HG03565 (cell line): Measurements from ENCODE around the gene BCL11B.

Source experiments
- ATAC-seq: cut with Tn5 transposase; IDR thresholded peaks from one replicate; pipeline ENCODE4 v1.9.1; 2021; ENCODE audit warnings: mild to moderate bottlenecking, moderate library complexity; ENCODE audit not compliant: unreplicated experiment

The BCL11B gene

GRCh38 chr14:99123208-99123870 is 148.7 kb downstream of the BCL11B start:
- ATAC-seq: no peak

DNA sequence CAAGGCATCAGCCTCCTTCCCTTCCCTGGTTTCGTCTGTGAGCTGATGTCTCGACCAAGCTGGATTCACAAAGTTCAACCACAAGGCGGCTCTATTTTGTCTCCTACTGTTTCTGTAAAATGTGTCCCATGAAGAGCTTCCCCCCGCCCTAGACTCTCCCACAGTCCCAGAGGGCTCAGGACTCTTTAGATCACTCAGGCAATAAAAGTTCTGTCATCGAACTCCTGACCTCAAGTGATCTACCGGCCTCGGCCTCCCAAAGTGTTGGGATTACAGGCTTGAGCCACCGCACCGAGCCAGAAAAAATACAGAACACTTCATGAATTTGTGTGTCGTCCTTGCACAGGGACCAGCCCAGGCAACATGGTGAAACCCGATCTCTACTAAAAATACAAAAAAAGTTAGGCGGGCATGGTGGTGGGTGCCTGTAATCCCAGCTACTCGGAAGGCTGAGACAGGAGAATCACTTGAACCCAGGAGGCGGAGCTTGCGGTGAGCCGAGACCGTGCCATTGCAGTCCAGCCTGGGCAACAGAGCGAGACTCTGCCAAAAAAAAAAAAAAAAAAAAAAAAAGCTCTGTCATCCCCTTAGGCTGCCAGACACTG is 149.4 kb downstream of the BCL11B start:
- ATAC-seq: no peak

- ATAC-seq: no peak
Measured at GRCh38 chr14:99121319-99121875, 150.6 kb downstream of the BCL11B start.

GRCh38 chr14:99120526-99121318 is 151.3 kb downstream of the BCL11B start:
- ATAC-seq: no peak

DNA sequence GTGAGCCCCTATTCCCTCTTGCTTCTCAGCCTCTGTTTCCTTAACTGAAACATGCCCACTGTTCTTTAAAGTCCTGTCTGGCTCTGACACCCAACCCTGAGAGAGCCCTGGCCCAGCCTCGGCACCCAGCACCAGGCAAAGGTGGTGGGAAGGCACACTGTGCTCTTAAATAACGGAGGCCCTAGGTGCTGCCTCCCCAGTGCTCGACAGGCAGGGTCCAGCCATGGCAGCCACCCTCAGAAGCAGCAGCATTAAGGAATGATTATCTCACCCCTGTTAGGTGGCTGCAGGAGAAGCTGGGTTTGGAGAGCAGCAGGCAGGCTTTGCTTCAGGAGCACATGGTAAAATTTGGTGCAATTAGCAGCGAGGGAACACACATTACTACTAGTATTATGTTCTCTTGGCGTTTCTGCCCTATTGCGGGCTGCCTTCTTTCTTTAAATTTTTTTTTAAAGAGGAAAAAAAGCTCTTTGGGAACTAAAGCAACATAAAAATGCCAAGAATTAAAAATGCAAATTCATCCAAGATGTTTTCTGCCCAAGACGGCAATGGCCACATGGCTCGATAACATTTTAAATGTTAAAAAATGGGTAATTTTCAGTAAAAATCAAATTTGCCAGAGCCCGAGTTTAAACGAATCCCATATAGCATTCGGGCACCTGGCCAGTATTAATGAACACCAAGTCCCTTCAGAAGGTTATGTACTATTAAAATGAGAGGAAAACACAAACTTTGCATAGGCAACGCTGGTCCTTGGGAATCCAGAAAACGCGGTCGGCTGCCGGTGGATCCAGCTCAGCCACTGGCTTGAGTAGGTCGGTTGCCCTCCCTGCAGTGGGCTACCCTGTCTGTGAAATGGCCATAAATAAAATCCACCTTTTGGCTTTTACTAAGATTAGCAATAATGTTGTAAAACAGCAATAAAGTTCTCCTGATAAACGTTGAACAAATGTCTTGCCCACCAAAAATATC is 152.2 kb downstream of the BCL11B start:
- no peak for ATAC-seq
